Stimulated activated naive CD8-positive, alpha-beta T cell treated with anti-CD3 and anti-CD28 coated beads, Interleukin-15, Interleukin-2, amounts not matched to agents 100 ng/mL and 50 ng/mL, for 24 hours (primary cell): ENCODE results near the gene SLC35E2B.
A peak's percentile ranks its signal among the peaks of the same experiment; 100 is the strongest.
"Not testable (repeated sequence)": the region's sequence is repeated elsewhere in the genome, so short reads cannot be mapped to it uniquely, and the experiment has no call there.

Experiments used
- H3K27ac Mint-ChIP-seq: one replicate; pipeline ENCODE4 v1.8.0; 2021; ENCODE audit warnings: mild to moderate bottlenecking, mixed read lengths
- H3K27me3 Mint-ChIP-seq: one replicate; pipeline ENCODE4 v1.8.0; 2021; ENCODE audit warnings: mixed read lengths
- H3K36me3 Mint-ChIP-seq: one replicate; pipeline ENCODE4 v1.8.0; 2021; ENCODE audit warnings: low read depth, mixed read lengths
- H3K4me1 Mint-ChIP-seq: one replicate; pipeline ENCODE4 v1.8.0; 2021; ENCODE audit warnings: low read depth, mixed read lengths
- H3K4me3 Mint-ChIP-seq: one replicate; pipeline ENCODE4 v1.8.0; 2021; ENCODE audit warnings: mild to moderate bottlenecking, mixed read lengths
- H3K9me3 Mint-ChIP-seq: one replicate; pipeline ENCODE4 v1.8.0; 2021; ENCODE audit warnings: mixed read lengths

The SLC35E2B gene

DNA sequence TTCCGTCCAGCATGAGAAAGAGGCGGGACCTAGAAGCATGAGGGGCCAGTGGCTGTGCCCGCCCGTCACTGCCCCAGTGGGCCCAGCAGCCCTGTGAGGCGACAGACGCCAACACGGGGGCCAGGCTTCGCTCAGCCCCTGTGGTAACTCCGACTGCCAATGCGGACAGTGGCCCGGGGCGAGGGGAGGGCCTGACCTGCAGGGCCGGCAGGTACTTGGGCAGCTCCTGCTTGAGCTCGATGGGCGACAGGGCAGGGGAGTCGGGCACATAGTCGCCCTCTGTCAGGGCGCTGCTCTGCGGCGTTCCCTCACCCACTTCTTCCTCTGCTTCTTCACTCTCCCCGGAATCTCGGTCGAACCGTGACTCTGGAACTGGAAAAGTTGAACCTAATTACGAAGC, 52.5 kb downstream of the SLC35E2B start:
- not testable (repeated sequence) for H3K36me3 Mint-ChIP-seq, H3K27me3 Mint-ChIP-seq, H3K4me3 Mint-ChIP-seq, H3K27ac Mint-ChIP-seq, H3K4me1 Mint-ChIP-seq, H3K9me3 Mint-ChIP-seq

GRCh38 chr1:1639368-1639767, 53.2 kb downstream of the SLC35E2B start:
- not testable (repeated sequence) for H3K9me3 Mint-ChIP-seq, H3K36me3 Mint-ChIP-seq, H3K4me1 Mint-ChIP-seq, H3K27ac Mint-ChIP-seq, H3K27me3 Mint-ChIP-seq, H3K4me3 Mint-ChIP-seq

DNA sequence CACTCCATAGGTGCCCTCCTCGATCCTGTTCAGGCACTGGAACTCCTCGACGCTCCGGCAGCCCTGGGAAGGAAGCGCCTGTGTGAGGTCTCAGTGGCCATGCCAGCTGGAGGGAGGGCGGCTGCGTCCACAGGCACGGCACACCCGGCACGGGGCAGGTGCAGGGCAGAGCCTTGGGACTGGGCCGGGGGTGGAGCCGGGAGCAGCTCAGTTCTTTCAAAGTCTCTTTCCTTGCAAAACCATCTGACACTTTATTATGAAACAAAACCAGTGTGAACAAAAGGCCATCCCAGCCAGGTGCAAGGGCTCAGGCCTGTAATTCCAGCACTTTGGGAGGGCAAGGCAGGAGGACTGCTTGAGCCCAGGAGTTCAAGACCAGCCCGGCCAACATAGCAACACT, 54.1 kb downstream of the SLC35E2B start:
- not testable (repeated sequence) for H3K27me3 Mint-ChIP-seq, H3K4me3 Mint-ChIP-seq, H3K27ac Mint-ChIP-seq, H3K9me3 Mint-ChIP-seq, H3K4me1 Mint-ChIP-seq, H3K36me3 Mint-ChIP-seq

DNA sequence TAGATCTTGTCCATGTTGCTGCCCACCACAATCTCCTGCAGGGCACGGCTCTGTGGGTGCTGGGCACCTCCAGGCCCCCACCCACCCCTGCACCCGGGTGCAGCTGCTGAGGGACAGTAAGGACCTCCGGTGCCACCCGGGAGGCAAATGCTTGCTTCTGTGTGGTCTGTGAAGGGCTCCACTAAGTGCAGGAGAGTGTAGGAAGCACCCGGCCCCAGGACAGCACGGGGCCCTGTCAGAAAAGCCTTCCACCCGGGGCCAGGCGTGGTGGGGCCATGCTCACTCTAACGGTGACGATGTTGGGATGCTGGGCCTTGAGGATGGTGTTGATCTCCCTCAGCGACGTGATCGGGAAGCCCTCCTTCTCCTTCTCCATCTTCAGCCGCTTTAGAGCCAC, 55.1 kb downstream of the SLC35E2B start:
- H3K27ac Mint-ChIP-seq, H3K4me1 Mint-ChIP-seq, H3K9me3 Mint-ChIP-seq, H3K36me3 Mint-ChIP-seq, H3K27me3 Mint-ChIP-seq, H3K4me3 Mint-ChIP-seq: not testable (repeated sequence)

- not testable (repeated sequence) for H3K27me3 Mint-ChIP-seq, H3K4me3 Mint-ChIP-seq, H3K9me3 Mint-ChIP-seq, H3K36me3 Mint-ChIP-seq, H3K4me1 Mint-ChIP-seq, H3K27ac Mint-ChIP-seq
Measured at GRCh38 chr1:1636621-1637478, 55.7 kb downstream of the SLC35E2B start.

DNA sequence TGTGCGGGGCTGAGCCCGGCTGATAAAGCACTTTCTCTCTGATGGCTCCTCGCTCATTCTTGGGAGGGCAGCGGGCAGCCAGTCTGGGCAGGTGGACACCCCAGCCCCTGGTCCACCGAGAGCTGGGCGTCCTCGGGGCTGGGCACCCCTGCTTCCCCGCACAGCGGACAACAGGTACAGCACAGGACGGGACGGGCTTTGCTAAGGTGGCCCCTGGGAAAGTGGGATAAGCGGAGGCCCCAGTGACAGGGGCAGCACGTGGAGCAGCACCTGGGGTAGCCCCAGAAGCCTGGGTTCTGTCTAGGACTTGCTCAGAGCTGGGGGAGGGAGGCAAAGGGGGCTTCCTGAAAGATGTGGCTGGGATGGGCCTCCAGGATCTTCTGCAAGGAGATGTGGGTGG, 58.0 kb downstream of the SLC35E2B start:
- not testable (repeated sequence) for H3K36me3 Mint-ChIP-seq

GRCh38 chr1:1633409-1633808, 59.2 kb downstream of the SLC35E2B start:
- not testable (repeated sequence) for H3K36me3 Mint-ChIP-seq, H3K27me3 Mint-ChIP-seq, H3K4me3 Mint-ChIP-seq, H3K9me3 Mint-ChIP-seq, H3K27ac Mint-ChIP-seq, H3K4me1 Mint-ChIP-seq

More for the DNA sequence above, 58.0 kb downstream of the SLC35E2B start:
- not testable (repeated sequence) for H3K4me1 Mint-ChIP-seq, H3K27me3 Mint-ChIP-seq, H3K9me3 Mint-ChIP-seq, H3K4me3 Mint-ChIP-seq, H3K27ac Mint-ChIP-seq

GRCh38 chr1:1631782-1632420, 60.7 kb downstream of the SLC35E2B start, which contains the start of gene MMP23B:
TSS of gene MMP23B (plus strand) at chr1:1632173. CDS start at chr1:1632219, 46 bp downstream.
- peaks cover 4% of the 10 kb centered on the region for H3K27me3 Mint-ChIP-seq
- H3K36me3 Mint-ChIP-seq, result no peaks in the 10 kb centered on the region
- H3K27ac Mint-ChIP-seq, result no peak within 1 kb of the TSS
- H3K9me3 Mint-ChIP-seq, result no peaks in the 10 kb centered on the region
- H3K4me1 Mint-ChIP-seq, result peaks cover 7% of the 10 kb centered on the region
- no peak within 1 kb of the TSS for H3K4me3 Mint-ChIP-seq

GRCh38 chr1:1630965-1631781, 61.4 kb downstream of the SLC35E2B start:
- no peaks in the 10 kb centered on the region for H3K36me3 Mint-ChIP-seq
- H3K9me3 Mint-ChIP-seq, result no peaks in the 10 kb centered on the region
- no peak overlapping the region for H3K4me3 Mint-ChIP-seq
- H3K27me3 Mint-ChIP-seq, result peaks cover 4% of the 10 kb centered on the region
- H3K4me1 Mint-ChIP-seq, result peaks cover 7% of the 10 kb centered on the region
- no peak overlapping the region for H3K27ac Mint-ChIP-seq

- peak overlapping the region; percentile 77 for H3K4me3 Mint-ChIP-seq
- peaks cover 7% of the 10 kb centered on the region for H3K4me1 Mint-ChIP-seq
- no peaks in the 10 kb centered on the region for H3K9me3 Mint-ChIP-seq
- H3K36me3 Mint-ChIP-seq, result no peaks in the 10 kb centered on the region
- peak overlapping the region; percentile 85 for H3K27ac Mint-ChIP-seq
- H3K27me3 Mint-ChIP-seq, result peaks cover 4% of the 10 kb centered on the region
Measured at GRCh38 chr1:1630191-1630964, 62.2 kb downstream of the SLC35E2B start.

- H3K27ac Mint-ChIP-seq, result no peak overlapping the region
- H3K4me3 Mint-ChIP-seq, result peak overlapping the region; percentile 39
- H3K27me3 Mint-ChIP-seq, result peaks cover 4% of the 10 kb centered on the region
- no peaks in the 10 kb centered on the region for H3K36me3 Mint-ChIP-seq
- no peaks in the 10 kb centered on the region for H3K9me3 Mint-ChIP-seq
- peaks cover 7% of the 10 kb centered on the region for H3K4me1 Mint-ChIP-seq
Measured at GRCh38 chr1:1629430-1630190, 63.0 kb downstream of the SLC35E2B start.

DNA sequence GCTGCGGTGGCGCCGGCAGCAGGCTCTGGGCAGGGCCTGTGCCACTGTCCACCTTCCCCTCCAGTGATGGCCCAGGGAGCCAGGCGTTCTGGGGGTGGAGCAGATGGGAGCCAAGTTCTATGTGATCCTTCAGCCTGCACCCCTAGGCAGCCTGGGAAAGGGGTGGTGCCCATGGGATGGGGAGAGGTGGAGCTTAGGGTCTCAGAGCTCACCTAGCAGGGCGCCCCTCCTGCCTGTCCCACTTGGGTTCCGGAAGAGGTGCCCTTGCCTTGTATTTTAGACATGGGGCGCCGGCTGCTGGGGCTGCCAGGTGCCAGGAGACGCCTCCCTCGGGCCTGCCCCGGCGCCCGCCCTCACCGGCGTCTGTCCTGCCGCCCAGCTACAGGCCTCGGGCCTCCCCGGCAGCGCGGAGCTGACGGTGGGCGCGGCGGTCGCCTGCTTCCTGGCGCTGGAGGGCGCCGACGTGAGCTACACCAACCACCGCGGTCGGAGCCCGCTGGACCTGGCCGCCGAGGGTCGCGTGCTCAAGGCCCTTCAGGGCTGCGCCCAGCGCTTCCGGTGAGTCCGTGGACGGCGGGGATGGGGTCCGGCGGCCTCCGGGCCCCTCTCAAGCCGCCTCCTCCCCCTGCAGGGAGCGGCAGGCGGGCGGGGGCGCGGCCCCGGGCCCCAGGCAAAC, 63.7 kb downstream of the SLC35E2B start:
- Mint-ChIP-seq H3K27ac (no peak overlapping the region), H3K27me3 (peaks cover 4% of the 10 kb centered on the region), H3K36me3 (no peaks in the 10 kb centered on the region), H3K4me3 (no peak overlapping the region), H3K4me1 (peaks cover 7% of the 10 kb centered on the region), H3K9me3 (no peaks in the 10 kb centered on the region)

DNA sequence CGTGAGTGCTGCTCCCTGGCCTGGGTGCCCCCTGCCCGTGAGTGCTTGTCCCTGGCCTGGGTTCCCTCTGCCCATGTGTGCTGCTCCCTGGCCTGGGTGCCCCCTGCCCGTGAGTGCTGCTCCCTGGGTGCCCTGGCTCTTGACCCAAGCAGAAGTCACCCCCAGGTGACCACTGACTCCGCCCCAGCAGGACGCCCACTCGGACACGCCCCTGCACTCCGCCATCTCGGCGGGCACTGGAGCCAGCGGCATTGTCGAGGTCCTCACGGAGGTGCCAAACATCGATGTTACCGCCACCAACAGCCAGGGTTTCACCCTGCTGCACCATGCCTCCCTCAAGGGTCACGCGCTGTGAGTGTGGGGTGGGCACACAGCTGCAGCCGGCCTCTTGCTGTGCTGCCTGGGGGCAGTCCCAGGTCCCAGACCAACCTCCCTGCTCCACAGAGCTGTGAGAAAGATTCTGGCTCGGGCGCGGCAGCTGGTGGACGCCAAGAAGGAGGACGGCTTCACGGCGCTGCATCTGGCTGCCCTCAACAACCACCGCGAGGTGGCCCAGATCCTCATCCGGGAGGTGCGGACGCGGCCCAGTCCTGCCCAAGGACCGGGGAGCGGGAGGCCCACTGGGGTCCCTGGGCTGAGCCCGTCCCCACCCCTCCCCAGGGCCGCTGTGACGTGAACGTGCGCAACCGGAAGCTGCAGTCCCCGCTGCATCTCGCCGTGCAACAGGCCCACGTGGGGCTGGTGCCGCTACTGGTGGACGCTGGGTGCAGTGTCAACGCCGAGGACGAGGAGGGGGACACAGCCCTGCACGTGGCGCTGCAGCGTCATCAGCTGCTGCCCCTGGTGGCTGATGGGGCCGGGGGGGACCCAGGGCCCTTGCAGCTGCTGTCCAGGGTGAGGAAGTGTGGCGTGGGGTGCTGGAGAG, 64.5 kb downstream of the SLC35E2B start:
- Mint-ChIP-seq H3K4me1 (peaks cover 7% of the 10 kb centered on the region), H3K27me3 (peaks cover 4% of the 10 kb centered on the region), H3K27ac (no peak overlapping the region), H3K9me3 (no peaks in the 10 kb centered on the region), H3K36me3 (no peaks in the 10 kb centered on the region), H3K4me3 (no peak overlapping the region)
